ENCODE data around the gene RAI14.

The RAI14 gene

GRCh38 chr5:34682926-34683623 lies 26.9 kb downstream of the RAI14 start:
- peaks cover 49% of the 10 kb centered on the region for H3K4me1 ChIP-seq (ENCODE audit: insufficient read depth, low read length)
- no peak overlapping the region for H3K9ac ChIP-seq (ENCODE audit: low read depth, low read length)
- H3K36me3 ChIP-seq (ENCODE audit: insufficient read depth, low read length): peaks cover 13% of the 10 kb centered on the region
- 87% methylated on average over 8 of the region's 8 CpGs for WGBS
- H3K9me3 ChIP-seq (ENCODE audit: insufficient read depth, low read depth, low read length): no peaks in the 10 kb centered on the region
- H3K27ac ChIP-seq (ENCODE audit: low read depth, low read length): no peak overlapping the region
- no peaks in the 10 kb centered on the region for H3K27me3 ChIP-seq (ENCODE audit: insufficient read depth, low read length)
- no peak overlapping the region for H3K4me3 ChIP-seq (ENCODE audit: low read length)

- Histone ChIP-seq H3K27ac (ENCODE audit: low read depth, low read length) (peak overlapping the region; percentile 78), H3K4me3 (ENCODE audit: low read length) (no peak overlapping the region), H3K27me3 (ENCODE audit: insufficient read depth, low read length) (no peaks in the 10 kb centered on the region), H3K9ac (ENCODE audit: low read depth, low read length) (peak overlapping the region; percentile 3; the same call in 1 of the 2 replicates), H3K9me3 (ENCODE audit: insufficient read depth, low read depth, low read length) (no peaks in the 10 kb centered on the region), H3K36me3 (ENCODE audit: insufficient read depth, low read length) (peaks cover 26% of the 10 kb centered on the region), H3K4me1 (ENCODE audit: insufficient read depth, low read length) (peaks cover 43% of the 10 kb centered on the region)
- 46% methylated on average over 4 of the region's 4 CpGs for WGBS
Observed at GRCh38 chr5:34684281-34684979, 28.3 kb downstream of the RAI14 start.

GRCh38 chr5:34684980-34685352 lies 28.8 kb downstream of the RAI14 start:
- H3K4me1 ChIP-seq (ENCODE audit: insufficient read depth, low read length): peaks cover 45% of the 10 kb centered on the region
- H3K27ac ChIP-seq (ENCODE audit: low read depth, low read length): peak overlapping the region; percentile 78
- peaks cover 30% of the 10 kb centered on the region for H3K36me3 ChIP-seq (ENCODE audit: insufficient read depth, low read length)
- H3K9ac ChIP-seq (ENCODE audit: low read depth, low read length): peak overlapping the region; percentile 11; the same call in 1 of the 2 replicates
- no peaks in the 10 kb centered on the region for H3K9me3 ChIP-seq (ENCODE audit: insufficient read depth, low read depth, low read length)
- H3K27me3 ChIP-seq (ENCODE audit: insufficient read depth, low read length): no peaks in the 10 kb centered on the region
- 79% methylated on average over 3 of the region's 4 CpGs for WGBS
- no peak overlapping the region for H3K4me3 ChIP-seq (ENCODE audit: low read length)

GRCh38 chr5:34685485-34686165 lies 29.5 kb downstream of the RAI14 start:
- H3K27me3 ChIP-seq (ENCODE audit: insufficient read depth, low read length): no peaks in the 10 kb centered on the region
- peak overlapping the region; percentile 78 for H3K27ac ChIP-seq (ENCODE audit: low read depth, low read length)
- peak overlapping the region; percentile 49; the same call in 1 of the 2 replicates for H3K9ac ChIP-seq (ENCODE audit: low read depth, low read length)
- no peaks in the 10 kb centered on the region for H3K9me3 ChIP-seq (ENCODE audit: insufficient read depth, low read depth, low read length)
- 25% methylated on average over 1 of the region's 1 CpG for WGBS
- H3K4me3 ChIP-seq (ENCODE audit: low read length): peak overlapping the region; percentile 27
- peaks cover 49% of the 10 kb centered on the region for H3K4me1 ChIP-seq (ENCODE audit: insufficient read depth, low read length)
- H3K36me3 ChIP-seq (ENCODE audit: insufficient read depth, low read length): peaks cover 34% of the 10 kb centered on the region

- Histone ChIP-seq H3K9me3 (ENCODE audit: insufficient read depth, low read depth, low read length) (no peaks in the 10 kb centered on the region), H3K27me3 (ENCODE audit: insufficient read depth, low read length) (no peaks in the 10 kb centered on the region), H3K9ac (ENCODE audit: low read depth, low read length) (no peak overlapping the region), H3K4me1 (ENCODE audit: insufficient read depth, low read length) (peaks cover 49% of the 10 kb centered on the region), H3K27ac (ENCODE audit: low read depth, low read length) (peak overlapping the region; percentile 78), H3K36me3 (ENCODE audit: insufficient read depth, low read length) (peaks cover 39% of the 10 kb centered on the region), H3K4me3 (ENCODE audit: low read length) (no peak overlapping the region; the same call in 1 of the 2 replicates)
- 71% methylated on average over 7 of the region's 7 CpGs for WGBS
Observed at GRCh38 chr5:34686762-34687268, 30.7 kb downstream of the RAI14 start.

GRCh38 chr5:34687269-34688011 lies 31.3 kb downstream of the RAI14 start:
- 86% methylated on average over 7 of the region's 10 CpGs for WGBS
- Histone ChIP-seq H3K27ac (ENCODE audit: low read depth, low read length) (peak overlapping the region; percentile 78; the same call in 1 of the 2 replicates), H3K4me3 (ENCODE audit: low read length) (no peak overlapping the region), H3K27me3 (ENCODE audit: insufficient read depth, low read length) (no peaks in the 10 kb centered on the region), H3K4me1 (ENCODE audit: insufficient read depth, low read length) (peaks cover 49% of the 10 kb centered on the region), H3K36me3 (ENCODE audit: insufficient read depth, low read length) (peaks cover 39% of the 10 kb centered on the region), H3K9ac (ENCODE audit: low read depth, low read length) (no peak overlapping the region), H3K9me3 (ENCODE audit: insufficient read depth, low read depth, low read length) (no peaks in the 10 kb centered on the region)

- H3K9me3 ChIP-seq (ENCODE audit: insufficient read depth, low read depth, low read length): no peaks in the 10 kb centered on the region
- H3K27me3 ChIP-seq (ENCODE audit: insufficient read depth, low read length): no peaks in the 10 kb centered on the region
- H3K27ac ChIP-seq (ENCODE audit: low read depth, low read length): no peak overlapping the region
- peaks cover 44% of the 10 kb centered on the region for H3K4me1 ChIP-seq (ENCODE audit: insufficient read depth, low read length)
- no peak overlapping the region for H3K9ac ChIP-seq (ENCODE audit: low read depth, low read length)
- 99% methylated on average over 6 of the region's 7 CpGs for WGBS
- peaks cover 46% of the 10 kb centered on the region for H3K36me3 ChIP-seq (ENCODE audit: insufficient read depth, low read length)
- no peak overlapping the region for H3K4me3 ChIP-seq (ENCODE audit: low read length)
Observed at GRCh38 chr5:34688015-34688810, 32.1 kb downstream of the RAI14 start.

- Histone ChIP-seq H3K9ac (ENCODE audit: low read depth, low read length) (no peak overlapping the region), H3K27me3 (ENCODE audit: insufficient read depth, low read length) (no peaks in the 10 kb centered on the region), H3K9me3 (ENCODE audit: insufficient read depth, low read depth, low read length) (no peaks in the 10 kb centered on the region), H3K27ac (ENCODE audit: low read depth, low read length) (no peak overlapping the region), H3K4me3 (ENCODE audit: low read length) (no peak overlapping the region), H3K4me1 (ENCODE audit: insufficient read depth, low read length) (peaks cover 30% of the 10 kb centered on the region), H3K36me3 (ENCODE audit: insufficient read depth, low read length) (peaks cover 53% of the 10 kb centered on the region)
- 84% methylated on average over 8 of the region's 8 CpGs for WGBS
Observed at GRCh38 chr5:34690301-34690700, 34.2 kb downstream of the RAI14 start.

GRCh38 chr5:34690898-34691297 lies 34.8 kb downstream of the RAI14 start:
- H3K27ac ChIP-seq (ENCODE audit: low read depth, low read length): no peak overlapping the region
- WGBS: 88% methylated on average over 2 of the region's 2 CpGs
- H3K4me1 ChIP-seq (ENCODE audit: insufficient read depth, low read length): peaks cover 25% of the 10 kb centered on the region
- H3K9ac ChIP-seq (ENCODE audit: low read depth, low read length): no peak overlapping the region
- no peaks in the 10 kb centered on the region for H3K27me3 ChIP-seq (ENCODE audit: insufficient read depth, low read length)
- H3K4me3 ChIP-seq (ENCODE audit: low read length): no peak overlapping the region
- peaks cover 53% of the 10 kb centered on the region for H3K36me3 ChIP-seq (ENCODE audit: insufficient read depth, low read length)
- no peaks in the 10 kb centered on the region for H3K9me3 ChIP-seq (ENCODE audit: insufficient read depth, low read depth, low read length)

GRCh38 chr5:34691326-34691725 lies 35.2 kb downstream of the RAI14 start:
- no peak overlapping the region for H3K27ac ChIP-seq (ENCODE audit: low read depth, low read length)
- WGBS: 77% methylated on average over 3 of the region's 6 CpGs
- no peaks in the 10 kb centered on the region for H3K27me3 ChIP-seq (ENCODE audit: insufficient read depth, low read length)
- peaks cover 21% of the 10 kb centered on the region for H3K4me1 ChIP-seq (ENCODE audit: insufficient read depth, low read length)
- H3K36me3 ChIP-seq (ENCODE audit: insufficient read depth, low read length): peaks cover 53% of the 10 kb centered on the region
- no peak overlapping the region for H3K4me3 ChIP-seq (ENCODE audit: low read length)
- no peak overlapping the region for H3K9ac ChIP-seq (ENCODE audit: low read depth, low read length)
- H3K9me3 ChIP-seq (ENCODE audit: insufficient read depth, low read depth, low read length): no peaks in the 10 kb centered on the region

All from HUES64 (cell line).